Measurements from ENCODE around the gene TRERF1.

GRCh38 chr6:42400061-42400760, 51.5 kb downstream of the TRERF1 start:
- TF ChIP-seq POLR2A (IDR thresholded peaks at IDR 0.05; ENCODE audit: low read depth, low read length) = no peak
- TF ChIP-seq POLR2AphosphoS5 (IDR thresholded peaks at IDR 0.05; ENCODE audit: low read depth, low read length) = no peak
- no peak for TF ChIP-seq TAF1 (IDR thresholded peaks at IDR 0.05; ENCODE audit: borderline replicate concordance, low read depth, low read length)
